Smooth muscle cell (in vitro differentiated cells): ENCODE data around the gene LSM3. TPM values are rescaled to one million over a fixed set of nuclear protein-coding genes. Genes with fewer than 3 reads are reported as not detected.

Experiments used
- DNase-seq: peaks from one replicate; lab custom pipeline; 2025; ENCODE audit not compliant: unreplicated experiment; lab: John Stamatoyannopoulos, UW
- H2AFZ ChIP-seq: fragments of 200-600 bp; sonication (generic); 2 replicates; pipeline ENCODE4 v1.6.0; 2016; ENCODE audit warnings: antibody characterized with exemption, low read depth, mild to moderate bottlenecking
- H3F3A ChIP-seq: fragments of 200-600 bp; sonication (generic); 2 replicates; pipeline ENCODE4 v1.6.0; 2017; ENCODE audit warnings: antibody characterized with exemption, low read depth
- H3K27ac ChIP-seq: fragments of 200-600 bp; sonication (generic); 2 replicates; pipeline ENCODE4 v1.5.1; 2016; ENCODE audit warnings: low read depth, mild to moderate bottlenecking
- H3K27me3 ChIP-seq: fragments of 200-600 bp; sonication (generic); 2 replicates; pipeline ENCODE4 v1.6.1; 2016; ENCODE audit warnings: low read depth, mild to moderate bottlenecking
- H3K36me3 ChIP-seq: fragments of 200-600 bp; sonication (generic); 2 replicates; pipeline ENCODE4 v1.5.1; 2016; ENCODE audit warnings: low read depth
- H3K4me1 ChIP-seq: fragments of 200-600 bp; sonication (generic); 2 replicates; pipeline ENCODE4 v1.5.1; 2016; ENCODE audit warnings: low read depth
- H3K4me2 ChIP-seq: fragments of 200-600 bp; sonication (generic); 2 replicates; pipeline ENCODE4 v1.6.0; 2016; ENCODE audit warnings: mild to moderate bottlenecking
- H3K4me3 ChIP-seq: fragments of 200-600 bp; sonication (generic); 2 replicates; pipeline ENCODE4 v1.5.1; 2016; ENCODE audit warnings: mild to moderate bottlenecking
- H3K79me2 ChIP-seq: fragments of 200-600 bp; sonication (generic); 2 replicates; pipeline ENCODE4 v1.6.0; 2016; ENCODE audit warnings: low read depth, mild to moderate bottlenecking
- H3K9ac ChIP-seq: fragments of 200-600 bp; sonication (generic); 2 replicates; pipeline ENCODE4 v1.6.0; 2016; ENCODE audit warnings: low read depth
- H3K9me3 ChIP-seq: fragments of 200-600 bp; sonication (generic); replicated peaks from 2 replicates; pipeline ENCODE4 v1.5.1; 2016; ENCODE audit warnings: low read depth
- H4K20me1 ChIP-seq: fragments of 200-600 bp; sonication (generic); 2 replicates; pipeline ENCODE4 v1.6.0; 2016; ENCODE audit warnings: low read depth
- CTCF ChIP-seq: fragments of 200-600 bp; sonication (generic); IDR thresholded peaks from 2 replicates; pipeline ENCODE4 v1.5.1; 2017; ENCODE audit warnings: borderline replicate concordance, mild to moderate bottlenecking, antibody characterized with exemption; ENCODE audit not compliant: insufficient read depth, poor library complexity, severe bottlenecking
- WGBS: methylation state at CpG from one replicate; pipeline ENCODE4 v1.1.7; 2016; ENCODE audit warnings: low lambda C conversion rate; 5-methylcytosine and 5-hydroxymethylcytosine counted together
- polyA plus RNA-seq: library from polyadenylated mRNA; unstranded; fragments of >200 nt; fragmentation: Nextera tagmentation; extraction: Ambion mirVana; gene quantifications from 2 replicates; pipeline ENCODE4 v1.2.1, GENCODE V29; 2016
- total RNA-seq: library from RNA; depleted of rRNA; stranded (reverse); fragments of >200 nt; gene quantifications from 2 replicates; pipeline ENCODE4 v1.2.3, GENCODE V29; 2014

The LSM3 gene
- total and polyA plus RNA-seq, 2 experiments from 2014 or later: 18.3 to 31.9 TPM

GRCh38 chr3:14146381-14147065, 32.1 kb upstream of the LSM3 start:
- Histone ChIP-seq H3K27ac (no peak overlapping the region), H3K9ac (no peak overlapping the region), H3K4me2 (no peak overlapping the region), H3K9me3 (no peaks in the 10 kb centered on the region), H2AFZ (no peak overlapping the region), H4K20me1 (no peaks in the 10 kb centered on the region), H3K27me3 (no peaks in the 10 kb centered on the region), H3K79me2 (no peaks in the 10 kb centered on the region), H3F3A (peaks cover 25% of the 10 kb centered on the region), H3K4me1 (peaks cover 11% of the 10 kb centered on the region), H3K36me3 (no peaks in the 10 kb centered on the region), H3K4me3 (no peak overlapping the region)
- no peak for DNase-seq
- no peak for TF ChIP-seq CTCF
- WGBS: 95% methylated on average over 10 of the region's 10 CpGs

- TF ChIP-seq CTCF: no peak
- no peaks in the 10 kb centered on the region for H3K36me3 ChIP-seq
- DNase-seq: no peak
- H3K9me3 ChIP-seq: no peaks in the 10 kb centered on the region
- H4K20me1 ChIP-seq: no peaks in the 10 kb centered on the region
- H2AFZ ChIP-seq: no peak overlapping the region
- peaks cover 11% of the 10 kb centered on the region for H3K4me1 ChIP-seq
- no peak overlapping the region for H3K4me2 ChIP-seq
- H3K79me2 ChIP-seq: no peaks in the 10 kb centered on the region
- H3K4me3 ChIP-seq: no peak overlapping the region
- no peaks in the 10 kb centered on the region for H3K27me3 ChIP-seq
- 96% methylated on average over 5 of the region's 5 CpGs for WGBS
- no peak overlapping the region for H3K9ac ChIP-seq
- H3F3A ChIP-seq: peaks cover 21% of the 10 kb centered on the region
- H3K27ac ChIP-seq: no peak overlapping the region
Measured at GRCh38 chr3:14147066-14147435, 31.6 kb upstream of the LSM3 start.

- Histone ChIP-seq H3F3A (peaks cover 16% of the 10 kb centered on the region), H3K9ac (no peak overlapping the region), H3K4me1 (peaks cover 11% of the 10 kb centered on the region), H3K9me3 (no peaks in the 10 kb centered on the region), H4K20me1 (no peaks in the 10 kb centered on the region), H3K27me3 (no peaks in the 10 kb centered on the region), H2AFZ (no peak overlapping the region), H3K79me2 (no peaks in the 10 kb centered on the region), H3K4me2 (no peak overlapping the region), H3K4me3 (no peak overlapping the region), H3K27ac (no peak overlapping the region), H3K36me3 (no peaks in the 10 kb centered on the region)
- 93% methylated on average over 12 of the region's 12 CpGs for WGBS
- TF ChIP-seq CTCF: no peak
- no peak for DNase-seq
Measured at GRCh38 chr3:14147617-14148016, 31.0 kb upstream of the LSM3 start.
